GM19463 (cell line): ENCODE data around the gene MPC1L.
A peak's percentile ranks its signal among the peaks of the same experiment; 100 is the strongest.

Experiments used
- ATAC-seq: cut with Tn5 transposase; IDR thresholded peaks from one replicate; pipeline ENCODE4 v1.9.1; 2021; ENCODE audit warnings: mild to moderate bottlenecking, moderate library complexity; ENCODE audit not compliant: unreplicated experiment

MPC1L gene

GRCh38 chrX:40625294-40625693, 2.1 kb downstream of the MPC1L start:
- ATAC-seq, result no peak

GRCh38 chrX:40628506-40628905, 5.3 kb downstream of the MPC1L start:
- ATAC-seq, result no peak

GRCh38 chrX:40632199-40632598, 9.0 kb downstream of the MPC1L start:
- no peak for ATAC-seq

GRCh38 chrX:40637687-40638086, 14.5 kb downstream of the MPC1L start:
- ATAC-seq, result no peak

- no peak for ATAC-seq
Observed at GRCh38 chrX:40644176-40644575, 20.9 kb downstream of the MPC1L start.

GRCh38 chrX:40644821-40645358, 21.7 kb downstream of the MPC1L start:
- ATAC-seq, result peak; percentile 30

- peak; percentile 22 for ATAC-seq
Observed at GRCh38 chrX:40646489-40647306, 23.5 kb downstream of the MPC1L start.

- peak; percentile 76 for ATAC-seq
Observed at GRCh38 chrX:40647307-40648197, 24.3 kb downstream of the MPC1L start, which contains the start of gene CXorf38. CXorf38 (minus strand) TSS chrX:40647561; CDS start chrX:40647520, 41 bp downstream.

GRCh38 chrX:40651620-40652223, 28.5 kb downstream of the MPC1L start:
- no peak for ATAC-seq

GRCh38 chrX:40652664-40653063, 29.4 kb downstream of the MPC1L start:
- no peak for ATAC-seq

- no peak for ATAC-seq
Observed at GRCh38 chrX:40653535-40653934, 30.3 kb downstream of the MPC1L start.

GRCh38 chrX:40660381-40660780, 37.2 kb downstream of the MPC1L start:
- ATAC-seq, result no peak

- no peak for ATAC-seq
Observed at GRCh38 chrX:40661489-40661888, 38.3 kb downstream of the MPC1L start.

- ATAC-seq, result peak; percentile 79
Observed at GRCh38 chrX:40663078-40663740, 40.0 kb downstream of the MPC1L start.

- no peak for ATAC-seq
Observed at GRCh38 chrX:40663880-40664630, 40.8 kb downstream of the MPC1L start.

GRCh38 chrX:40671126-40671525, 47.9 kb downstream of the MPC1L start:
- ATAC-seq, result no peak
